Stimulated activated CD8-positive, alpha-beta memory T cell treated with anti-CD3 and anti-CD28 coated beads, Interleukin-7, amount 100 ng/mL, for 48 hours (primary cell): Measurements from ENCODE around the gene IQCF2.
"Not testable (repeated sequence)": the region's sequence is repeated elsewhere in the genome, so short reads cannot be mapped to it uniquely, and the experiment has no call there.

Source experiments
- DNase-seq, 2 donors: peaks; one replicate each; pipeline ENCODE4 v3.0.0-alpha.2; 2020; ENCODE audit warnings: low read depth in 1 of 2; ENCODE audit errors: extremely low read depth in 1 of 2

Gene IQCF2

GRCh38 chr3:51860703-51861665 lies at the start of gene IQCF2:
Gene IQCF2, plus strand, starts transcription at chr3:51861615. Its CDS starts 52 bp downstream, at chr3:51861667.
- no peak for DNase-seq

GRCh38 chr3:51813539-51813938 lies 47.9 kb upstream of the IQCF2 start:
- DNase-seq, result no peak

GRCh38 chr3:51814034-51814433 lies 47.4 kb upstream of the IQCF2 start:
- no peak for DNase-seq

- no peak for DNase-seq
These were observed 45.8 kb upstream of the IQCF2 start for GRCh38 chr3:51815614-51816013.

GRCh38 chr3:51816723-51817122 lies 44.7 kb upstream of the IQCF2 start:
- no peak for DNase-seq

GRCh38 chr3:51817375-51817774 lies 44.0 kb upstream of the IQCF2 start:
- no peak for DNase-seq

- DNase-seq, result no peak
These were observed 42.3 kb upstream of the IQCF2 start for GRCh38 chr3:51819151-51819550.

- no peak for DNase-seq
These were observed 41.6 kb upstream of the IQCF2 start for GRCh38 chr3:51819709-51820406.

- DNase-seq, result no peak
These were observed 33.1 kb upstream of the IQCF2 start for GRCh38 chr3:51828297-51828696.

- DNase-seq, result no peak
These were observed 31.1 kb upstream of the IQCF2 start for GRCh38 chr3:51830345-51830744.

- no peak for DNase-seq
These were observed 30.5 kb upstream of the IQCF2 start for GRCh38 chr3:51830836-51831385.

- DNase-seq, result no peak
These were observed 24.8 kb upstream of the IQCF2 start for GRCh38 chr3:51836606-51837005.

GRCh38 chr3:51845129-51845528 lies 16.3 kb upstream of the IQCF2 start:
- DNase-seq, result no peak

GRCh38 chr3:51855411-51855810 lies 6.0 kb upstream of the IQCF2 start:
- DNase-seq, result not testable (repeated sequence)

- DNase-seq, result no peak
These were observed 1.5 kb downstream of the IQCF2 start for GRCh38 chr3:51862886-51863285.

GRCh38 chr3:51868896-51869295 lies 7.5 kb downstream of the IQCF2 start:
- DNase-seq, result not testable (repeated sequence)

GRCh38 chr3:51869304-51869703 lies 7.9 kb downstream of the IQCF2 start:
- no peak for DNase-seq

GRCh38 chr3:51873253-51873766 lies 11.9 kb downstream of the IQCF2 start:
- no peak for DNase-seq

GRCh38 chr3:51873876-51874275 lies 12.5 kb downstream of the IQCF2 start:
- no peak for DNase-seq

GRCh38 chr3:51874411-51874810 lies 13.0 kb downstream of the IQCF2 start:
- DNase-seq, result no peak

- no peak for DNase-seq
These were observed 13.5 kb downstream of the IQCF2 start for GRCh38 chr3:51874889-51875288.
